H9 (cell line): ENCODE results near the gene EVPL. TPM values are rescaled to one million over a fixed set of nuclear protein-coding genes. Genes with fewer than 3 reads are reported as not detected.

Source experiments
- DNase-seq: peaks from one replicate; pipeline ENCODE4 v3.0.0-alpha.2; 2017
- H2AFZ ChIP-seq: one replicate; pipeline ENCODE4 v1.6.1; 2013; ENCODE audit warnings: mild to moderate bottlenecking, low read length, control low read depth, moderate library complexity
- H2AK5ac ChIP-seq: 2 replicates; pipeline ENCODE4 v1.6.1; 2013; ENCODE audit warnings: low read length, control low read depth, mixed read lengths; ENCODE audit not compliant: insufficient read length
- H2BK120ac ChIP-seq: one replicate; pipeline ENCODE4 v1.6.1; 2013; ENCODE audit warnings: low read depth, mild to moderate bottlenecking, low read length, control low read depth, inconsistent platforms; ENCODE audit not compliant: poor library complexity, severe bottlenecking
- H2BK12ac ChIP-seq: 2 replicates; pipeline ENCODE4 v1.6.1; 2013; ENCODE audit warnings: low read length, control low read depth, mixed read lengths, low read depth; ENCODE audit not compliant: insufficient read length
- H2BK15ac ChIP-seq: 2 replicates; pipeline ENCODE4 v1.6.1; 2013; ENCODE audit warnings: low read depth, low read length, control low read depth
- H2BK20ac ChIP-seq: one replicate; pipeline ENCODE4 v1.6.1; 2013; ENCODE audit warnings: low read depth, mild to moderate bottlenecking, low read length, control low read depth, inconsistent platforms; ENCODE audit not compliant: poor library complexity, severe bottlenecking
- H2BK5ac ChIP-seq: 2 replicates; pipeline ENCODE4 v1.6.1; 2013; ENCODE audit warnings: low read length, control low read depth, mixed read lengths; ENCODE audit not compliant: insufficient read length
- H3K14ac ChIP-seq: 2 replicates; pipeline ENCODE4 v1.6.1; 2013; ENCODE audit warnings: low read length, control low read depth; ENCODE audit not compliant: insufficient read depth
- H3K18ac ChIP-seq: 2 replicates; pipeline ENCODE4 v1.6.1; 2013; ENCODE audit warnings: low read depth, mild to moderate bottlenecking, mixed read lengths, low read length, control low read depth; ENCODE audit not compliant: insufficient read length
- H3K23ac ChIP-seq: 2 replicates; pipeline ENCODE4 v1.6.1; 2013; ENCODE audit warnings: low read length, control low read depth, mixed read lengths, low read depth; ENCODE audit not compliant: insufficient read length
- H3K23me2 ChIP-seq: 2 replicates; pipeline ENCODE4 v1.6.1; 2013; ENCODE audit warnings: low read depth, mild to moderate bottlenecking, mixed read lengths, low read length, control low read depth; ENCODE audit not compliant: insufficient read length, poor library complexity, severe bottlenecking
- H3K27ac ChIP-seq: 2 replicates; pipeline ENCODE4 v1.5.1; 2013; ENCODE audit warnings: low read length, control low read depth, mixed read lengths, low read depth; ENCODE audit not compliant: insufficient read length
- H3K27me3 ChIP-seq: 2 replicates; pipeline ENCODE4 v1.6.1; 2013; ENCODE audit warnings: low read length, control low read depth, inconsistent platforms; ENCODE audit not compliant: insufficient read depth
- H3K4ac ChIP-seq: 2 replicates; pipeline ENCODE4 v1.6.1; 2013; ENCODE audit warnings: low read depth, mild to moderate bottlenecking, control low read depth, inconsistent platforms, low read length, moderate library complexity
- H3K4me1 ChIP-seq: 2 replicates; pipeline ENCODE4 v1.6.1; 2013; ENCODE audit warnings: low read length, control low read depth, inconsistent platforms; ENCODE audit not compliant: insufficient read depth
- H3K4me2 ChIP-seq: 2 replicates; pipeline ENCODE4 v1.6.1; 2013; ENCODE audit warnings: low read length, control low read depth, mixed read lengths; ENCODE audit not compliant: insufficient read length, insufficient read depth
- H3K56ac ChIP-seq: 2 replicates; pipeline ENCODE4 v1.6.1; 2013; ENCODE audit warnings: low read depth, mild to moderate bottlenecking, mixed read lengths, low read length, control low read depth; ENCODE audit not compliant: insufficient read length
- H3K79me1 ChIP-seq: 2 replicates; pipeline ENCODE4 v1.6.1; 2013; ENCODE audit warnings: low read depth, mild to moderate bottlenecking, moderate library complexity, low read length, control low read depth, inconsistent platforms; ENCODE audit not compliant: insufficient read depth, poor library complexity, severe bottlenecking
- H3K79me2 ChIP-seq: 2 replicates; pipeline ENCODE4 v1.6.1; 2013; ENCODE audit warnings: low read length, control low read depth, inconsistent platforms; ENCODE audit not compliant: insufficient read depth
- H3K9ac ChIP-seq: 2 replicates; pipeline ENCODE4 v1.6.1; 2013; ENCODE audit warnings: low read length, control low read depth, mixed read lengths; ENCODE audit not compliant: insufficient read length; ENCODE audit errors: extremely low read depth
- H3K9me3 ChIP-seq: one replicate; pipeline ENCODE4 v1.6.1; 2013; ENCODE audit warnings: low read depth, low read length, inconsistent platforms; ENCODE audit not compliant: control insufficient read depth
- H3T11ph ChIP-seq: one replicate; pipeline ENCODE4 v1.6.1; 2013; ENCODE audit warnings: mild to moderate bottlenecking, low read length, control low read depth, inconsistent platforms
- H4K20me1 ChIP-seq: one replicate; pipeline ENCODE4 v1.6.1; 2013; ENCODE audit not compliant: control insufficient read depth, insufficient read length, insufficient read depth
- H4K5ac ChIP-seq: 2 replicates; pipeline ENCODE4 v1.6.1; 2013; ENCODE audit warnings: low read depth, mild to moderate bottlenecking, mixed read lengths, low read length, control low read depth; ENCODE audit not compliant: insufficient read length
- H4K8ac ChIP-seq: replicated peaks from 2 replicates; pipeline ENCODE4 v1.6.1; 2013; ENCODE audit warnings: low read length, control low read depth, mixed read lengths, low read depth; ENCODE audit not compliant: insufficient read length
- H4K91ac ChIP-seq: 2 replicates; pipeline ENCODE4 v1.6.1; 2013; ENCODE audit warnings: low read depth, mild to moderate bottlenecking, moderate library complexity, mixed read lengths, low read length, control low read depth; ENCODE audit not compliant: insufficient read length
- H3K27ac Mint-ChIP-seq, 3 experiments: 2 replicates in 2 of 3; 3 replicates in 1 of 3; pipeline ENCODE4 v1.8.0; 2020 to 2021; ENCODE audit warnings: mixed read lengths in 3 of 3, mild to moderate bottlenecking in 1 of 3, moderate library complexity in 1 of 3
- H3K27me3 Mint-ChIP-seq: 2 replicates; pipeline ENCODE4 v1.8.0; 2021; ENCODE audit warnings: low read depth, mild to moderate bottlenecking, moderate library complexity, mixed read lengths
- H3K36me3 Mint-ChIP-seq, 3 experiments: 2 replicates in 2 of 3; 3 replicates in 1 of 3; pipeline ENCODE4 v1.8.0; 2020 to 2021; ENCODE audit warnings: low read depth in 3 of 3, mixed read lengths in 3 of 3; ENCODE audit not compliant: insufficient read depth in 1 of 3
- H3K4me1 Mint-ChIP-seq, 2 experiments: 2 replicates each; pipeline ENCODE4 v1.8.0; 2020; ENCODE audit warnings: mixed read lengths in 2 of 2
- H3K4me3 Mint-ChIP-seq, 2 experiments: 2 replicates in 1 of 2; 3 replicates in 1 of 2; pipeline ENCODE4 v1.8.0; 2020 to 2021; ENCODE audit warnings: mild to moderate bottlenecking in 2 of 2, mixed read lengths in 2 of 2, moderate library complexity in 1 of 2
- H3K9me3 Mint-ChIP-seq, 2 experiments: 2 replicates in 1 of 2; 3 replicates in 1 of 2; pipeline ENCODE4 v1.8.0; 2020; ENCODE audit warnings: mild to moderate bottlenecking in 2 of 2, mixed read lengths in 2 of 2, moderate library complexity in 1 of 2
- CTCF ChIP-seq: fragments of 200-600 bp; sonication (generic); conservative IDR thresholded peaks from 3 replicates; pipeline ENCODE4 v1.8.0; 2021; ENCODE audit warnings: antibody characterized with exemption, mild to moderate bottlenecking
- WGBS: extraction: QIAGEN DNeasy Blood & Tissue Kit; methylation state at CpG from one replicate; pipeline ENCODE4 v1.1.7; 2013; ENCODE audit warnings: missing lambda C conversion rate, low lambda C conversion rate, mixed read lengths; ENCODE audit not compliant: insufficient read length; ENCODE audit errors: extremely low coverage; 5-methylcytosine and 5-hydroxymethylcytosine counted together
- total RNA-seq: library from RNA; stranded (reverse); gene quantifications from 2 replicates; pipeline ENCODE4 v1.2.1, GENCODE V29; 2021

EVPL gene
- total RNA-seq, 1 experiment from 2014 or later, result 0.48 TPM

GRCh38 chr17:75965468-75965867 is 61.6 kb downstream of the EVPL start:
- Mint-ChIP-seq H3K36me3 (peaks cover 0 to 21% (median 10%) of the 10 kb centered on the region in 3 experiments; a peak in 6 of 7 replicates), H3K27ac (no peak overlapping the region; a peak in 1 of 7 replicates), H3K4me3 (no peak overlapping the region), H3K4me1 (peaks cover 1 to 2% of the 10 kb centered on the region in 2 experiments), H3K9me3 (no peaks in the 10 kb centered on the region), H3K27me3 (no peaks in the 10 kb centered on the region)
- Histone ChIP-seq H2BK5ac (no peak overlapping the region), H2AK5ac (no peak overlapping the region), H3K14ac (no peak overlapping the region), H4K5ac (no peak overlapping the region), H3K23me2 (no peaks in the 10 kb centered on the region), H3T11ph (no peak overlapping the region), H4K91ac (no peak overlapping the region), H2BK15ac (no peak overlapping the region), H2AFZ (no peak overlapping the region), H3K4me2 (no peak overlapping the region), H3K4ac (no peak overlapping the region), H2BK12ac (no peak overlapping the region), H3K79me1 (no peaks in the 10 kb centered on the region), H3K27ac (no peak overlapping the region), H3K23ac (no peak overlapping the region), H2BK120ac (no peak overlapping the region), H3K9me3 (no peaks in the 10 kb centered on the region), H3K27me3 (no peaks in the 10 kb centered on the region), H4K8ac (no peak overlapping the region), H3K4me1 (no peaks in the 10 kb centered on the region), H3K18ac (no peak overlapping the region), H3K9ac (no peak overlapping the region), H3K56ac (no peak overlapping the region), H4K20me1 (no peaks in the 10 kb centered on the region), H3K79me2 (no peaks in the 10 kb centered on the region), H2BK20ac (no peak overlapping the region)
- WGBS, result no CpG with 5 or more reads among the region's 6 CpGs
- TF ChIP-seq CTCF, result no peak
- DNase-seq, result no peak
